Peyer's patch (tissue), 4 donors: Measurements from ENCODE around the gene LRPPRC. TPM values are rescaled to one million over a fixed set of nuclear protein-coding genes. Genes with fewer than 3 reads are reported as not detected.

Source experiments
- DNase-seq, 3 donors: peaks; one replicate each; pipeline ENCODE4 v3.0.0-alpha.2; 2017 to 2019
- H3K27ac ChIP-seq, 4 donors: fragments of 200-600 bp; sonication (generic); one replicate each; pipeline ENCODE4 v1.5.1; 2016 to 2019
- H3K27me3 ChIP-seq, 2 donors: fragments of 200-600 bp; sonication (generic); one replicate each; pipeline ENCODE4 v1.5.1; 2019
- H3K36me3 ChIP-seq, 3 donors: fragments of 200-600 bp; sonication (generic); one replicate each; pipeline ENCODE4 v1.5.1; 2016 to 2019
- H3K4me1 ChIP-seq, 4 donors: fragments of 200-600 bp; sonication (generic); one replicate each; pipeline ENCODE4 v1.5.1; 2016 to 2019
- H3K4me3 ChIP-seq, 4 donors: fragments of 200-600 bp; sonication (generic); 1 replicate in 3 of 4; 2 replicates in 1 of 4; pipeline ENCODE4 v1.5.1; 2016 to 2019; ENCODE audit warnings: mild to moderate bottlenecking in 1 of 4
- H3K9me3 ChIP-seq, 4 donors: fragments of 200-600 bp; sonication (generic); one replicate each; pipeline ENCODE4 v1.5.1; 2016 to 2019; ENCODE audit warnings: mild to moderate bottlenecking in 1 of 4
- CTCF ChIP-seq, 6 experiments: fragments of 450-650 bp in 4 of 6; fragments of 200-600 bp in 2 of 6; sonication (generic) in 1 of 6; IDR thresholded peaks; one replicate each; pipeline ENCODE4 v1.5.1; 2017 to 2019; ENCODE audit warnings: antibody characterized with exemption in 6 of 6, mild to moderate bottlenecking in 3 of 6, moderate library complexity in 1 of 6
- POLR2A ChIP-seq, 2 donors: fragments of 450-650 bp; IDR thresholded peaks; one replicate each; pipeline ENCODE4 v1.5.1; 2017; ENCODE audit warnings: antibody characterized with exemption in 2 of 2, mild to moderate bottlenecking in 2 of 2, moderate library complexity in 2 of 2
- total RNA-seq, 4 donors: library from RNA; depleted of rRNA; stranded (reverse); fragments of >200 nt; gene quantifications; one replicate each; pipeline ENCODE4 v1.1.0, GENCODE V29; 2016

Gene LRPPRC
- total RNA-seq, 4 donors from 2014 or later, result 45.7 to 70.1 (median 53.3) TPM

- no peak for DNase-seq
- H3K36me3 ChIP-seq, result peaks cover 0 to 14% (median 0%) of the 10 kb centered on the region in 3 donors
- H3K4me3 ChIP-seq, result no peak overlapping the region
- no peak for TF ChIP-seq POLR2A (IDR thresholded peaks at IDR 0.05)
- TF ChIP-seq CTCF (IDR thresholded peaks at IDR 0.05), result no peak
- H3K27ac ChIP-seq, result no peak overlapping the region
- H3K27me3 ChIP-seq, result no peaks in the 10 kb centered on the region
- H3K9me3 ChIP-seq, result no peaks in the 10 kb centered on the region
- peaks cover 0 to 17% (median 3%) of the 10 kb centered on the region in 4 donors for H3K4me1 ChIP-seq
Observed at GRCh38 chr2:43993437-43993836, 2.4 kb downstream of the LRPPRC start.

GRCh38 chr2:43989545-43989944 is 6.2 kb downstream of the LRPPRC start:
- no peaks in the 10 kb centered on the region for H3K9me3 ChIP-seq
- H3K36me3 ChIP-seq, result peaks cover 0 to 17% (median 0%) of the 10 kb centered on the region in 3 donors
- H3K27ac ChIP-seq, result no peak overlapping the region
- no peak for TF ChIP-seq CTCF (IDR thresholded peaks at IDR 0.05)
- no peak for TF ChIP-seq POLR2A (IDR thresholded peaks at IDR 0.05)
- H3K4me3 ChIP-seq, result no peak overlapping the region
- H3K4me1 ChIP-seq, result peaks cover 0 to 8% (median under 1%) of the 10 kb centered on the region in 4 donors
- no peak for DNase-seq
- H3K27me3 ChIP-seq, result no peaks in the 10 kb centered on the region

- no peak overlapping the region for H3K4me3 ChIP-seq
- H3K27me3 ChIP-seq, result no peaks in the 10 kb centered on the region
- no peaks in the 10 kb centered on the region for H3K9me3 ChIP-seq
- H3K36me3 ChIP-seq, result peaks cover 0 to 14% (median 0%) of the 10 kb centered on the region in 3 donors
- DNase-seq, result no peak
- H3K27ac ChIP-seq, result no peak overlapping the region
- TF ChIP-seq POLR2A (IDR thresholded peaks at IDR 0.05) (no peak), CTCF (IDR thresholded peaks at IDR 0.05) (no peak)
- no peaks in the 10 kb centered on the region for H3K4me1 ChIP-seq
Observed at GRCh38 chr2:43986600-43986999, 9.2 kb downstream of the LRPPRC start.

- TF ChIP-seq POLR2A (IDR thresholded peaks at IDR 0.05), result no peak
- no peak for TF ChIP-seq CTCF (IDR thresholded peaks at IDR 0.05)
- no peak overlapping the region for H3K27ac ChIP-seq
- no peak for DNase-seq
- H3K4me3 ChIP-seq, result no peak overlapping the region
- no peaks in the 10 kb centered on the region for H3K9me3 ChIP-seq
- no peaks in the 10 kb centered on the region for H3K4me1 ChIP-seq
- no peaks in the 10 kb centered on the region for H3K27me3 ChIP-seq
- H3K36me3 ChIP-seq, result peaks cover 0 to 21% (median 0%) of the 10 kb centered on the region in 3 donors
Observed at GRCh38 chr2:43985359-43985758, 10.4 kb downstream of the LRPPRC start.

- Histone ChIP-seq H3K4me1 (no peaks in the 10 kb centered on the region), H3K36me3 (peaks cover 0 to 21% (median 0%) of the 10 kb centered on the region in 3 donors), H3K9me3 (no peaks in the 10 kb centered on the region), H3K27ac (no peak overlapping the region), H3K4me3 (no peak overlapping the region), H3K27me3 (no peaks in the 10 kb centered on the region)
- TF ChIP-seq CTCF (IDR thresholded peaks at IDR 0.05) (no peak), POLR2A (IDR thresholded peaks at IDR 0.05) (no peak)
- DNase-seq, result no peak
Observed at GRCh38 chr2:43984533-43984932, 11.3 kb downstream of the LRPPRC start.

- no peak overlapping the region for H3K27ac ChIP-seq
- H3K27me3 ChIP-seq, result no peaks in the 10 kb centered on the region
- no peak overlapping the region for H3K4me3 ChIP-seq
- no peak for DNase-seq
- H3K9me3 ChIP-seq, result no peaks in the 10 kb centered on the region
- TF ChIP-seq POLR2A (IDR thresholded peaks at IDR 0.05), result no peak
- no peak for TF ChIP-seq CTCF (IDR thresholded peaks at IDR 0.05)
- H3K36me3 ChIP-seq, result peaks cover 0 to 47% (median 0%) of the 10 kb centered on the region in 3 donors
- H3K4me1 ChIP-seq, result no peaks in the 10 kb centered on the region
Observed at GRCh38 chr2:43980902-43981301, 14.9 kb downstream of the LRPPRC start.
